OCI-LY3 (cell line): Measurements from ENCODE around the gene FAM149A.

Experiments
- H2AFZ ChIP-seq: fragments of 200-600, 300-600 bp; shearing (Covaris generic); 2 replicates; pipeline ENCODE4 v1.6.0; 2014; ENCODE audit warnings: antibody characterized with exemption, low read depth, low read length
- H3K27ac ChIP-seq: fragments of 200-600, 300-600 bp; sonication (generic); 2 replicates; pipeline ENCODE4 v1.5.1; 2014; ENCODE audit warnings: mild to moderate bottlenecking, low read length, moderate library complexity, mixed read lengths
- H3K27me3 ChIP-seq: fragments of 200-600, 300-600 bp; sonication (generic); 2 replicates; pipeline ENCODE4 v1.6.1; 2014; ENCODE audit warnings: low read depth, low read length, mixed read lengths
- H3K36me3 ChIP-seq: fragments of 200-600, 300-600 bp; sonication (generic); replicated peaks from 2 replicates; pipeline ENCODE3; 2014; ENCODE audit warnings: low read depth, low read length, mixed read lengths
- H3K4me1 ChIP-seq: fragments of 300-600, 200-600 bp; sonication (generic); 2 replicates; pipeline ENCODE4 v1.6.1; 2014; ENCODE audit warnings: low read length, mixed read lengths
- H3K4me2 ChIP-seq: fragments of 200-600, 300-600 bp; sonication (generic); 2 replicates; pipeline ENCODE4 v1.6.1; 2014; ENCODE audit warnings: low read length, mixed read lengths
- H3K4me3 ChIP-seq: fragments of 300-600, 200-600 bp; sonication (generic); 2 replicates; pipeline ENCODE4 v1.5.1; 2014; ENCODE audit warnings: antibody characterized with exemption, mild to moderate bottlenecking, low read length, moderate library complexity
- H3K79me2 ChIP-seq: fragments of 300-600, 200-600 bp; shearing (Covaris generic); 2 replicates; pipeline ENCODE4 v1.6.1; 2014; ENCODE audit warnings: mild to moderate bottlenecking, low read length, mixed read lengths
- H3K9ac ChIP-seq: fragments of 300-600, 200-600 bp; shearing (Covaris generic); 2 replicates; pipeline ENCODE4 v1.6.0; 2014; ENCODE audit warnings: mild to moderate bottlenecking, low read length, moderate library complexity
- H3K9me3 ChIP-seq: fragments of 200-600, 300-600 bp; shearing (Covaris generic); 2 replicates; pipeline ENCODE4 v1.6.1; 2014; ENCODE audit warnings: low read length, mixed read lengths; ENCODE audit not compliant: insufficient read depth
- H4K20me1 ChIP-seq: fragments of 200-600, 300-600 bp; sonication (generic); 2 replicates; pipeline ENCODE4 v1.6.1; 2016; ENCODE audit warnings: low read length, mixed read lengths; ENCODE audit not compliant: insufficient read depth
- EZH2phosphoT487 ChIP-seq: fragments of 200-600 bp; shearing (Covaris generic); IDR thresholded peaks from 2 replicates; pipeline ENCODE4 v1.6.1; 2018; ENCODE audit warnings: antibody characterized with exemption, mixed run types, low read depth
- TF ChIP-seq, protein P1 (sequence below): fragments of 200-600, 300-600 bp; sonication (generic); IDR thresholded peaks from 2 replicates; pipeline ENCODE4 v1.5.1; 2014; ENCODE audit warnings: antibody characterized with exemption, low read length, low read depth

Gene FAM149A

DNA sequence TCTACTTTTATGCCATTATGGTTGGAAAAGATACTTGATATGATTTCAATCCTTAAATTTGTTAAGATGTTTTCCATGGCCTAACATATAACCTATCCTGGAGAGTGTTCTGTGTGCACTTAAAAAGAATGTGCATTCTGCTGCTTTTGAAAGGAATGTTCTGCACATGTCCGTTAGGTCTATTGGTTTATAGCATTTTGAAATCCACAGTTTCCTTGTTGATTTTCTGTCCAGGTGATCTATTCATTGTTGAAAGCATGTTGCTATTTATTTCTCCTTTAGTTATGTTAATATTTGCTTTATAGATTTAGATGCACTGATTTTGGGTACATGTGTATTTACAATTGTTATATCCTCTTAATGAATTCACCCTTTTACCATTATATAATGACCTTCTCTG lies 117.1 kb downstream of the FAM149A start:
- Histone ChIP-seq H3K4me3 (no peak overlapping the region), H4K20me1 (no peaks in the 10 kb centered on the region), H2AFZ (no peak overlapping the region), H3K27me3 (no peaks in the 10 kb centered on the region), H3K79me2 (no peaks in the 10 kb centered on the region), H3K4me1 (no peaks in the 10 kb centered on the region), H3K36me3 (no peaks in the 10 kb centered on the region), H3K9ac (no peak overlapping the region), H3K4me2 (no peak overlapping the region), H3K27ac (no peak overlapping the region), H3K9me3 (no peaks in the 10 kb centered on the region)
- TF ChIP-seq, protein P1, sequence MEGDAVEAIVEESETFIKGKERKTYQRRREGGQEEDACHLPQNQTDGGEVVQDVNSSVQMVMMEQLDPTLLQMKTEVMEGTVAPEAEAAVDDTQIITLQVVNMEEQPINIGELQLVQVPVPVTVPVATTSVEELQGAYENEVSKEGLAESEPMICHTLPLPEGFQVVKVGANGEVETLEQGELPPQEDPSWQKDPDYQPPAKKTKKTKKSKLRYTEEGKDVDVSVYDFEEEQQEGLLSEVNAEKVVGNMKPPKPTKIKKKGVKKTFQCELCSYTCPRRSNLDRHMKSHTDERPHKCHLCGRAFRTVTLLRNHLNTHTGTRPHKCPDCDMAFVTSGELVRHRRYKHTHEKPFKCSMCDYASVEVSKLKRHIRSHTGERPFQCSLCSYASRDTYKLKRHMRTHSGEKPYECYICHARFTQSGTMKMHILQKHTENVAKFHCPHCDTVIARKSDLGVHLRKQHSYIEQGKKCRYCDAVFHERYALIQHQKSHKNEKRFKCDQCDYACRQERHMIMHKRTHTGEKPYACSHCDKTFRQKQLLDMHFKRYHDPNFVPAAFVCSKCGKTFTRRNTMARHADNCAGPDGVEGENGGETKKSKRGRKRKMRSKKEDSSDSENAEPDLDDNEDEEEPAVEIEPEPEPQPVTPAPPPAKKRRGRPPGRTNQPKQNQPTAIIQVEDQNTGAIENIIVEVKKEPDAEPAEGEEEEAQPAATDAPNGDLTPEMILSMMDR, result no peak
- no peak for TF ChIP-seq EZH2phosphoT487
